Esophagus squamous epithelium (tissue), 4 donors: ENCODE data around the gene SETD4.

Source experiments
- POLR2A ChIP-seq, 4 donors: fragments of 450-650 bp; IDR thresholded peaks; one replicate each; pipeline ENCODE4 v1.6.1; 2017; ENCODE audit warnings: antibody characterized with exemption in 4 of 4, mild to moderate bottlenecking in 4 of 4, moderate library complexity in 3 of 4
- TF ChIP-seq, protein P1 (sequence below), 6 experiments: fragments of 450-650 bp in 4 of 6; fragments of 200-600 bp in 2 of 6; sonication (generic) in 2 of 6; IDR thresholded peaks; one replicate each; pipeline ENCODE4 v1.5.1; 2016 to 2019; ENCODE audit warnings: antibody characterized with exemption in 6 of 6, mild to moderate bottlenecking in 4 of 6, moderate library complexity in 4 of 6

GRCh38 chr21:36098182-36098532 lies 37.8 kb upstream of the SETD4 start:
- TF ChIP-seq, protein P1, sequence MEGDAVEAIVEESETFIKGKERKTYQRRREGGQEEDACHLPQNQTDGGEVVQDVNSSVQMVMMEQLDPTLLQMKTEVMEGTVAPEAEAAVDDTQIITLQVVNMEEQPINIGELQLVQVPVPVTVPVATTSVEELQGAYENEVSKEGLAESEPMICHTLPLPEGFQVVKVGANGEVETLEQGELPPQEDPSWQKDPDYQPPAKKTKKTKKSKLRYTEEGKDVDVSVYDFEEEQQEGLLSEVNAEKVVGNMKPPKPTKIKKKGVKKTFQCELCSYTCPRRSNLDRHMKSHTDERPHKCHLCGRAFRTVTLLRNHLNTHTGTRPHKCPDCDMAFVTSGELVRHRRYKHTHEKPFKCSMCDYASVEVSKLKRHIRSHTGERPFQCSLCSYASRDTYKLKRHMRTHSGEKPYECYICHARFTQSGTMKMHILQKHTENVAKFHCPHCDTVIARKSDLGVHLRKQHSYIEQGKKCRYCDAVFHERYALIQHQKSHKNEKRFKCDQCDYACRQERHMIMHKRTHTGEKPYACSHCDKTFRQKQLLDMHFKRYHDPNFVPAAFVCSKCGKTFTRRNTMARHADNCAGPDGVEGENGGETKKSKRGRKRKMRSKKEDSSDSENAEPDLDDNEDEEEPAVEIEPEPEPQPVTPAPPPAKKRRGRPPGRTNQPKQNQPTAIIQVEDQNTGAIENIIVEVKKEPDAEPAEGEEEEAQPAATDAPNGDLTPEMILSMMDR (IDR thresholded peaks at IDR 0.05) = no peak
- no peak for TF ChIP-seq POLR2A (IDR thresholded peaks at IDR 0.05)
